ENCODE data around the gene RALGAPA2. TPM values are rescaled to one million over a fixed set of nuclear protein-coding genes. Genes with fewer than 3 reads are reported as not detected.

The RALGAPA2 gene
- total RNA-seq, 1 experiment from 2014 or later: 9.8 TPM

DNA sequence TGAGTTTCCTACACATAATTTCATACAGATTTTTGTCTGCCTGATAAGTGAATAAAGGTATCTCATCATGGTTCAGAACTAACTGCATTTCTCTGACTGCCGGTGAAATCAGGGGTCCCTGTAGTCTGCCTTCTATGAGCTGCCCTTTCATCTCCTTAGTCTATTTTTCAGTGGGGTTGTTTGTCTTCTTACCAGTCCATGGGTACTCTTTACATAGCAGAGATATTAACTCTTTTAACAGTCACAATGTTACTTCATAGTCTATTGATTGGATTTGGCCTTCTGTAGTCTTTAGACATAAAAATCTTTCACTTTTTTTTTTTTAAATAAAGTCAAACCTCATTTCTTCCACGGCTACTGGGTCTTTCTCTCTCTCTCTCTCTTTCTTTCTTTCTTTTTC lies 79.8 kb downstream of the RALGAPA2 start:
- H3K36me3 ChIP-seq (ENCODE audit: low read depth, low read length): peaks cover 2% of the 10 kb centered on the region; the same call in 1 of the 2 replicates
- no peaks in the 10 kb centered on the region for H4K20me1 ChIP-seq (ENCODE audit: low read length)
- POLR2A ChIA-PET (ENCODE audit: unreplicated experiment): no interaction called here
- no peak overlapping the region for H3K27ac ChIP-seq (ENCODE audit: low read length)
- H3K9me3 ChIP-seq (ENCODE audit: low read length): no peaks in the 10 kb centered on the region
- H3K27me3 ChIP-seq (ENCODE audit: low read length): no peaks in the 10 kb centered on the region
- no peak overlapping the region for H3K4me3 ChIP-seq (ENCODE audit: low read length)
- H3K9me2 ChIP-seq (replicated peaks; ENCODE audit: low read length): no peaks in the 10 kb centered on the region
- H3F3A ChIP-seq (ENCODE audit: low read length, unreplicated experiment): no peaks in the 10 kb centered on the region
- no peaks in the 10 kb centered on the region for H3K79me2 ChIP-seq (ENCODE audit: low read length)
- H3K4me2 ChIP-seq (ENCODE audit: low read length): no peak overlapping the region
- H3K9ac ChIP-seq (ENCODE audit: low read length): no peak overlapping the region
- ATAC-seq (no peak), DNase-seq (no peak)
- CTCF ChIA-PET: interaction anchor here (0.6 kb wide), 1 partner anchor 57 kb away, joined by 3 read pairs; no protein-coding TSS in a partner anchor
- no peak overlapping the region for H2AFZ ChIP-seq (ENCODE audit: low read length)
- BruUV-seq (replicated peaks): no TSS peak
- no peaks in the 10 kb centered on the region for H3K4me1 ChIP-seq (ENCODE audit: insufficient read depth, low read length)
- intact Hi-C loops (cut with micrococcal nuclease): no loop called here
- TF ChIP-seq EZH2 (IDR thresholded peaks at IDR 0.05; ENCODE audit: low read length, unreplicated experiment) (no peak), EZH2phosphoT487 (IDR thresholded peaks at IDR 0.05; ENCODE audit: borderline replicate concordance, low read length) (no peak)
- TF ChIP-seq, protein P1, sequence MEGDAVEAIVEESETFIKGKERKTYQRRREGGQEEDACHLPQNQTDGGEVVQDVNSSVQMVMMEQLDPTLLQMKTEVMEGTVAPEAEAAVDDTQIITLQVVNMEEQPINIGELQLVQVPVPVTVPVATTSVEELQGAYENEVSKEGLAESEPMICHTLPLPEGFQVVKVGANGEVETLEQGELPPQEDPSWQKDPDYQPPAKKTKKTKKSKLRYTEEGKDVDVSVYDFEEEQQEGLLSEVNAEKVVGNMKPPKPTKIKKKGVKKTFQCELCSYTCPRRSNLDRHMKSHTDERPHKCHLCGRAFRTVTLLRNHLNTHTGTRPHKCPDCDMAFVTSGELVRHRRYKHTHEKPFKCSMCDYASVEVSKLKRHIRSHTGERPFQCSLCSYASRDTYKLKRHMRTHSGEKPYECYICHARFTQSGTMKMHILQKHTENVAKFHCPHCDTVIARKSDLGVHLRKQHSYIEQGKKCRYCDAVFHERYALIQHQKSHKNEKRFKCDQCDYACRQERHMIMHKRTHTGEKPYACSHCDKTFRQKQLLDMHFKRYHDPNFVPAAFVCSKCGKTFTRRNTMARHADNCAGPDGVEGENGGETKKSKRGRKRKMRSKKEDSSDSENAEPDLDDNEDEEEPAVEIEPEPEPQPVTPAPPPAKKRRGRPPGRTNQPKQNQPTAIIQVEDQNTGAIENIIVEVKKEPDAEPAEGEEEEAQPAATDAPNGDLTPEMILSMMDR (conservative IDR thresholded peaks at IDR 0.05; ENCODE audit: low read depth, low read length): no peak

DNA sequence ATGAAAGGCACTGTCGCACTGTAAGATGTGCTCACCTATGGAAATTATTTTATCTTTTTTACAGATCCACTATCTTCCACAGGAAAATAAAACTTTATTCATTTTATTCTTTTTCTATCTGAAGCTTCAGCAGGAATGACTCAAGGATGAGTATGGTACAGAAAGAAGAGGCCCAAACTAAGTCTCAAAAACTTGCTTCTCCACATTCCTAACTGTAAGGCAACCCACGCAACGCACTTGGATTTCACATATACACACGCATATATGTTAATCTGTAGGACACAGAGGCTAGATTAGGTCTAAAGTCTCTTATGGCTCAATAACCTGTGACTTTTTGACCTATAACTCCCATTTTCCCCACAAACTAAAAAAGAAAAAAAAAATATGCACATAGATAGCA lies 81.9 kb downstream of the RALGAPA2 start:
- no peaks in the 10 kb centered on the region for H3K79me2 ChIP-seq (ENCODE audit: low read length)
- H3K9me3 ChIP-seq (ENCODE audit: low read length): no peaks in the 10 kb centered on the region
- BruUV-seq (replicated peaks): no TSS peak
- H3K9ac ChIP-seq (ENCODE audit: low read length): no peak overlapping the region
- no peaks in the 10 kb centered on the region for H3K9me2 ChIP-seq (replicated peaks; ENCODE audit: low read length)
- no peak overlapping the region for H2AFZ ChIP-seq (ENCODE audit: low read length)
- H4K20me1 ChIP-seq (ENCODE audit: low read length): no peaks in the 10 kb centered on the region
- H3K27me3 ChIP-seq (ENCODE audit: low read length): no peaks in the 10 kb centered on the region
- H3K36me3 ChIP-seq (ENCODE audit: low read depth, low read length): peaks cover 2% of the 10 kb centered on the region; the same call in 1 of the 2 replicates
- no peak overlapping the region for H3K4me2 ChIP-seq (ENCODE audit: low read length)
- TF ChIP-seq EZH2phosphoT487 (IDR thresholded peaks at IDR 0.05; ENCODE audit: borderline replicate concordance, low read length) (no peak), EZH2 (IDR thresholded peaks at IDR 0.05; ENCODE audit: low read length, unreplicated experiment) (no peak)
- TF ChIP-seq, protein P1 (conservative IDR thresholded peaks at IDR 0.05; ENCODE audit: low read depth, low read length): no peak
- DNase-seq: peak; percentile 41
- ChIA-PET CTCF (no interaction called here), POLR2A (ENCODE audit: unreplicated experiment) (no interaction called here)
- H3K4me3 ChIP-seq (ENCODE audit: low read length): no peak overlapping the region
- intact Hi-C loops (cut with micrococcal nuclease): no loop called here
- H3K4me1 ChIP-seq (ENCODE audit: insufficient read depth, low read length): no peaks in the 10 kb centered on the region
- no peak overlapping the region for H3K27ac ChIP-seq (ENCODE audit: low read length)
- ATAC-seq: no peak
- no peaks in the 10 kb centered on the region for H3F3A ChIP-seq (ENCODE audit: low read length, unreplicated experiment)

DNA sequence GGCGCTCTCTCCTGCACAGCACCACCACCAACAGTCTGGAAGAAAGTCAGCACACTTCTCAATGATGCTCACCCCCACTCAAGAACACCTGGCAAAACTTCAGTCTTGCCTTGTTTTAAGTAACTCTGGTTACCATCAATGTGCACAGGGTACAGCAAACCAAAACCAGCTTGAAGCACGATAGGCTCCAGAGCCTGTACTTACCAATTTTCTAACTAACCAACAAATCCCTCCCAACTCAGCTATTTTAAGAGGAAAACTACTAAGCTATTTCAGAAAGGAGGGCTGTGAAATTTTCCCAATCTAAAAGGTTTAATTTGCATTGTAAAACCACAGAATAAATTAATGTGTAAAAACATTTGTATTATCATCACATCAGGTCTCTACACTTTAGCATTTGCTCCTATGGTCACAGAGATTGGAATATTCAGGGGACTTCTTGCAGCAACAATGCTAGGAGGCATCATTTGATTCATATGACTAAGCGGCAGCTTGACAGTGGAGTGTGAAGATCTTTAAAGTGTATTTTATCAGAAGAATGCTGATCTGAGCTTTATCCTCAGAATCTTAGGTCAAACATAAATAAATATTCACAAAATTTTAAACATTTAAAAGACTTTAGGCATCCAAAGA lies 82.8 kb downstream of the RALGAPA2 start:
- Histone ChIP-seq H3K36me3 (ENCODE audit: low read depth, low read length) (no peaks in the 10 kb centered on the region), H3K9me2 (replicated peaks; ENCODE audit: low read length) (no peaks in the 10 kb centered on the region), H2AFZ (ENCODE audit: low read length) (no peak overlapping the region), H3F3A (ENCODE audit: low read length, unreplicated experiment) (no peaks in the 10 kb centered on the region), H3K9ac (ENCODE audit: low read length) (no peak overlapping the region), H3K4me1 (ENCODE audit: insufficient read depth, low read length) (no peaks in the 10 kb centered on the region), H3K4me2 (ENCODE audit: low read length) (no peak overlapping the region), H3K9me3 (ENCODE audit: low read length) (no peaks in the 10 kb centered on the region), H3K27ac (ENCODE audit: low read length) (no peak overlapping the region), H4K20me1 (ENCODE audit: low read length) (no peaks in the 10 kb centered on the region), H3K27me3 (ENCODE audit: low read length) (no peaks in the 10 kb centered on the region), H3K4me3 (ENCODE audit: low read length) (no peak overlapping the region), H3K79me2 (ENCODE audit: low read length) (no peaks in the 10 kb centered on the region)
- DNase-seq (no peak), ATAC-seq (no peak)
- CTCF ChIA-PET: no interaction called here
- intact Hi-C loops (cut with micrococcal nuclease): no loop called here
- TF ChIP-seq EZH2phosphoT487 (IDR thresholded peaks at IDR 0.05; ENCODE audit: borderline replicate concordance, low read length) (no peak), EZH2 (IDR thresholded peaks at IDR 0.05; ENCODE audit: low read length, unreplicated experiment) (no peak)
- TF ChIP-seq, protein P1 (conservative IDR thresholded peaks at IDR 0.05; ENCODE audit: low read depth, low read length): no peak
- POLR2A ChIA-PET (ENCODE audit: unreplicated experiment): no interaction called here
- BruUV-seq (replicated peaks): no TSS peak
